CD4-positive, alpha-beta memory T cell (primary cell): Measurements from ENCODE around the gene CYB5B. TPM values are rescaled to one million over a fixed set of nuclear protein-coding genes. Genes with fewer than 3 reads are reported as not detected.
"Not testable (repeated sequence)": the region's sequence is repeated elsewhere in the genome, so short reads cannot be mapped to it uniquely, and the experiment has no call there.

Source experiments
- CTCF ChIA-PET: fragments of 350-600 bp; sonication (Branson Sonifier 250); formaldehyde crosslinking; loops from one replicate; lab custom pipeline; 2021; ENCODE audit warnings: inconsistent platforms; ENCODE audit not compliant: partially characterized antibody; lab: Charles Lee
- POLR2A ChIA-PET: fragments of 350-600 bp; sonication (Branson Sonifier 250); formaldehyde crosslinking; loops from one replicate; lab custom pipeline; 2021; ENCODE audit not compliant: partially characterized antibody; lab: Charles Lee
- DNase-seq, 5 donors: peaks; one replicate each; pipeline versions ENCODE4 v3.0.0 to v3.0.0-alpha.2; 2020 to 2022; ENCODE audit warnings: mixed read lengths in 1 of 5
- H3K27ac ChIP-seq: one replicate; pipeline ENCODE4 v1.7.0; 2013; ENCODE audit warnings: low read depth, low read length
- H3K27me3 ChIP-seq: 2 replicates; pipeline ENCODE4 v1.7.0; 2013; ENCODE audit warnings: mild to moderate bottlenecking, low read length, moderate library complexity; ENCODE audit not compliant: insufficient read depth
- H3K36me3 ChIP-seq: 2 replicates; pipeline ENCODE4 v1.7.0; 2013; ENCODE audit warnings: mild to moderate bottlenecking, low read length, moderate library complexity; ENCODE audit not compliant: insufficient read depth
- H3K4me1 ChIP-seq: 2 replicates; pipeline ENCODE4 v1.7.0; 2013; ENCODE audit warnings: mild to moderate bottlenecking, low read length, moderate library complexity; ENCODE audit not compliant: insufficient read depth
- H3K4me3 ChIP-seq, 2 donors: one replicate each; pipeline ENCODE4 v1.7.0; 2013; ENCODE audit warnings: low read length in 2 of 2, mild to moderate bottlenecking in 1 of 2
- H3K9me3 ChIP-seq, 2 donors: one replicate each; pipeline ENCODE4 v1.7.0; 2013; ENCODE audit warnings: low read length in 2 of 2, control low read depth in 1 of 2; ENCODE audit not compliant: control insufficient read depth in 1 of 2
- H3K27ac Mint-ChIP-seq, 7 donors: one replicate each; pipeline ENCODE4 v1.8.0; 2020 to 2021; ENCODE audit warnings: mixed read lengths in 7 of 7, mild to moderate bottlenecking in 6 of 7, inconsistent platforms in 3 of 7, moderate library complexity in 3 of 7
- H3K27me3 Mint-ChIP-seq, 2 donors: one replicate each; pipeline ENCODE4 v1.8.0; 2020 to 2021; ENCODE audit warnings: mixed read lengths in 2 of 2
- H3K36me3 Mint-ChIP-seq, 2 donors: one replicate each; pipeline ENCODE4 v1.8.0; 2020 to 2021; ENCODE audit warnings: mixed read lengths in 2 of 2, inconsistent platforms in 1 of 2, mild to moderate bottlenecking in 1 of 2
- H3K4me1 Mint-ChIP-seq, 4 donors: one replicate each; pipeline ENCODE4 v1.8.0; 2020 to 2021; ENCODE audit warnings: mixed read lengths in 4 of 4, mild to moderate bottlenecking in 1 of 4
- H3K4me3 Mint-ChIP-seq, 8 donors: one replicate each; pipeline ENCODE4 v1.8.0; 2020 to 2021; ENCODE audit warnings: mixed read lengths in 8 of 8, mild to moderate bottlenecking in 7 of 8, moderate library complexity in 6 of 8, inconsistent platforms in 3 of 8
- H3K9me3 Mint-ChIP-seq, 8 donors: one replicate each; pipeline ENCODE4 v1.8.0; 2020 to 2021; ENCODE audit warnings: mixed read lengths in 8 of 8, mild to moderate bottlenecking in 5 of 8, inconsistent platforms in 3 of 8, moderate library complexity in 1 of 8
- intact Hi-C: fragments of 100-400 bp; cut with micrococcal nuclease; formaldehyde crosslinking; loops from one replicate; pipeline ENCODE4 v1.15.1; 2023
- polyA plus RNA-seq, 2 donors: library from polyadenylated mRNA; unstranded; fragments of 300-500 nt; fragmentation: Illumina TruSeq; gene quantifications; one replicate each; pipeline ENCODE4 v1.2.3, GENCODE V29; 2021
- total RNA-seq, 2 experiments: library from RNA; stranded (reverse); gene quantifications; one replicate each; pipeline ENCODE4 v1.2.3, GENCODE V29; 2021

Gene CYB5B
- total and polyA plus RNA-seq, 4 experiments from 2014 or later = 59.2 to 141 (median 89.9) TPM

GRCh38 chr16:69417520-69418199 is 6.8 kb upstream of the CYB5B start:
- no peak overlapping the region for H3K27ac Mint-ChIP-seq
- intact Hi-C loops = no loop called here
- POLR2A ChIA-PET = no interaction called here

GRCh38 chr16:69419956-69420355 is 4.5 kb upstream of the CYB5B start:
- CTCF ChIA-PET = interaction anchor here (0.6 to 2.4 kb wide), 2 partner anchors 10 to 24 kb away, joined by 3 to 10 read pairs; no protein-coding TSS in a partner anchor
- Mint-ChIP-seq H3K9me3 (no peaks in the 10 kb centered on the region), H3K36me3 (peaks cover 0 to 6% of the 10 kb centered on the region in 2 donors), H3K4me3 (no peak overlapping the region), H3K27me3 (no peaks in the 10 kb centered on the region), H3K4me1 (peaks cover 8 to 20% (median 10%) of the 10 kb centered on the region in 4 donors), H3K27ac (no peak overlapping the region)
- no peak overlapping the region for H3K4me3 ChIP-seq
- H3K27ac ChIP-seq = no peak overlapping the region
- no peaks in the 10 kb centered on the region for H3K27me3 ChIP-seq
- peaks cover 8% of the 10 kb centered on the region for H3K4me1 ChIP-seq
- H3K36me3 ChIP-seq = no peaks in the 10 kb centered on the region
- no peaks in the 10 kb centered on the region for H3K9me3 ChIP-seq
- POLR2A ChIA-PET = no interaction called here
- DNase-seq = no peak
- intact Hi-C loops = loop anchor here (10.0 kb wide), 1 partner anchor 85 kb away; the partner anchor contains the start of genes COG8, NIP7 and PDF

More at GRCh38 chr16:69417520-69418199, 6.8 kb upstream of the CYB5B start:
- H3K4me3 Mint-ChIP-seq = no peak overlapping the region
- no peak for DNase-seq
- H3K27ac ChIP-seq = no peak overlapping the region
- H3K9me3 ChIP-seq = no peaks in the 10 kb centered on the region
- no peak overlapping the region for H3K4me3 ChIP-seq
- no peaks in the 10 kb centered on the region for H3K9me3 Mint-ChIP-seq
- no peaks in the 10 kb centered on the region for H3K27me3 ChIP-seq
- H3K36me3 ChIP-seq = no peaks in the 10 kb centered on the region
- no peaks in the 10 kb centered on the region for H3K27me3 Mint-ChIP-seq
- H3K4me1 ChIP-seq = no peaks in the 10 kb centered on the region
- H3K36me3 Mint-ChIP-seq = no peaks in the 10 kb centered on the region
- CTCF ChIA-PET = interaction anchor here (0.8 to 2.4 kb wide), 3 partner anchors 19 to 89 kb away, joined by 3 to 10 read pairs (median 4); no protein-coding TSS in a partner anchor
- peaks cover 0 to under 1% (median 0%) of the 10 kb centered on the region in 4 donors for H3K4me1 Mint-ChIP-seq

GRCh38 chr16:69423189-69423588 is 1.2 kb upstream of the CYB5B start:
- Histone ChIP-seq H3K27ac (no peak overlapping the region), H3K36me3 (peaks cover 5% of the 10 kb centered on the region), H3K27me3 (no peaks in the 10 kb centered on the region), H3K4me1 (peaks cover 19% of the 10 kb centered on the region), H3K9me3 (no peaks in the 10 kb centered on the region), H3K4me3 (no peak overlapping the region)
- CTCF ChIA-PET = no interaction called here
- Mint-ChIP-seq H3K27me3 (no peaks in the 10 kb centered on the region), H3K27ac (peak overlapping the region in 5 of 7 donors; percentile 12 to 74 (median 47)), H3K9me3 (no peaks in the 10 kb centered on the region), H3K4me3 (peak overlapping the region; percentile 6 to 83 (median 68)), H3K36me3 (peaks cover 7 to 19% of the 10 kb centered on the region in 2 donors), H3K4me1 (peaks cover 17 to 37% (median 19%) of the 10 kb centered on the region in 4 donors)
- POLR2A ChIA-PET = interaction anchor here (6.6 kb wide), 1 partner anchor 21 kb away, joined by 54 read pairs; no protein-coding TSS in a partner anchor
- intact Hi-C loops = loop anchor here (10.0 kb wide), 1 partner anchor 88 kb away; the partner anchor contains the start of genes COG8, NIP7 and PDF
- DNase-seq = no peak

GRCh38 chr16:69424935-69425784 is 741 bp downstream of the CYB5B start:
- peak overlapping the region; percentile 93 to 98 (median 96) for H3K4me3 Mint-ChIP-seq
- ChIA-PET POLR2A (interaction anchor here (0.7 to 6.6 kb wide), 7 partner anchors 13 to 330 kb away, joined by 3 to 54 read pairs (median 3); partner anchors contain the start of genes NFAT5, NOB1, NQO1 and SNTB2), CTCF (interaction anchor here (1.0 to 1.5 kb wide), 3 partner anchors 10 to 29 kb away, joined by 4 to 7 read pairs (median 4); no protein-coding TSS in a partner anchor)
- H3K4me3 ChIP-seq = peak overlapping the region; percentile 80 to 84
- peaks cover 0 to 7% (median under 1%) of the 10 kb centered on the region in 8 donors for H3K9me3 Mint-ChIP-seq
- peaks cover 25 to 37% of the 10 kb centered on the region in 2 donors for H3K36me3 Mint-ChIP-seq
- H3K4me1 ChIP-seq = peaks cover 19% of the 10 kb centered on the region
- peak overlapping the region; percentile 71 for H3K27ac ChIP-seq
- no peaks in the 10 kb centered on the region for H3K27me3 ChIP-seq
- peak overlapping the region; percentile 85 to 99 (median 96) for H3K27ac Mint-ChIP-seq
- no peak for DNase-seq
- no peaks in the 10 kb centered on the region for H3K27me3 Mint-ChIP-seq
- intact Hi-C loops = loop anchor here (1.0 to 10.0 kb wide), 5 partner anchors 19 to 139 kb away; partner anchors contain the start of genes COG8, NIP7 and PDF
- peaks cover 26 to 52% (median 33%) of the 10 kb centered on the region in 4 donors for H3K4me1 Mint-ChIP-seq
- H3K36me3 ChIP-seq = peaks cover 5% of the 10 kb centered on the region
- no peaks in the 10 kb centered on the region for H3K9me3 ChIP-seq

- H3K36me3 Mint-ChIP-seq = peaks cover 34 to 50% of the 10 kb centered on the region in 2 donors
- Histone ChIP-seq H3K27ac (no peak overlapping the region), H3K27me3 (no peaks in the 10 kb centered on the region), H3K4me3 (no peak overlapping the region), H3K36me3 (peaks cover 5% of the 10 kb centered on the region), H3K4me1 (peaks cover 16% of the 10 kb centered on the region), H3K9me3 (no peaks in the 10 kb centered on the region)
- ChIA-PET POLR2A (interaction anchor here (6.6 kb wide), 1 partner anchor 15 kb away, joined by 54 read pairs; no protein-coding TSS in a partner anchor), CTCF (no interaction called here)
- H3K27me3 Mint-ChIP-seq = no peaks in the 10 kb centered on the region
- intact Hi-C loops = loop anchor here (10.0 kb wide), 1 partner anchor 94 kb away; the partner anchor contains the start of genes COG8, NIP7 and PDF
- peak overlapping the region in 4 of 7 donors; percentile 24 to 63 (median 46) for H3K27ac Mint-ChIP-seq
- DNase-seq = no peak
- H3K9me3 Mint-ChIP-seq = peaks cover 0 to 7% (median under 1%) of the 10 kb centered on the region in 8 donors
- H3K4me3 Mint-ChIP-seq = peak overlapping the region in 1 of 8 donors; percentile 28
- H3K4me1 Mint-ChIP-seq = peaks cover 29 to 56% (median 43%) of the 10 kb centered on the region in 4 donors
These were observed 4.2 kb downstream of the CYB5B start for GRCh38 chr16:69428652-69429051.

GRCh38 chr16:69429058-69429640 is 4.7 kb downstream of the CYB5B start:
- H3K4me3 Mint-ChIP-seq = peak overlapping the region in 1 of 8 donors; percentile 28
- peaks cover 36 to 53% of the 10 kb centered on the region in 2 donors for H3K36me3 Mint-ChIP-seq
- H3K27ac ChIP-seq, H3K9me3 ChIP-seq, H3K36me3 ChIP-seq, H3K9me3 Mint-ChIP-seq, H3K27me3 Mint-ChIP-seq, CTCF ChIA-PET, H3K27me3 ChIP-seq, H3K4me3 ChIP-seq: not testable (repeated sequence)
- H3K27ac Mint-ChIP-seq = peak overlapping the region in 3 of 7 donors; percentile 28 to 48 (median 36)
- POLR2A ChIA-PET = interaction anchor here (6.6 kb wide), 1 partner anchor 15 kb away, joined by 54 read pairs; no protein-coding TSS in a partner anchor
- peak in 1 of 5 donors; percentile 2 for DNase-seq
- intact Hi-C loops = loop anchor here (10.0 kb wide), 1 partner anchor 94 kb away; the partner anchor contains the start of genes COG8, NIP7 and PDF
- H3K4me1 ChIP-seq = peaks cover 12% of the 10 kb centered on the region
- H3K4me1 Mint-ChIP-seq = peaks cover 31 to 57% (median 45%) of the 10 kb centered on the region in 4 donors
